ENCODE measurements around the gene STIM1. TPM values are rescaled to one million over a fixed set of nuclear protein-coding genes. Genes with fewer than 3 reads are reported as not detected.

Gene STIM1
- total and polyA plus RNA-seq, 10 of the 15 experiments (the other 5 are each of a cell fraction or from before 2014, with no cell fraction given), result 8.6 to 57.7 (median 29.3) TPM

GRCh38 chr11:3995949-3996554 is 140.6 kb downstream of the STIM1 start:
- ChIA-PET RAD21 (ENCODE audit: unreplicated experiment) (interaction anchor here (1.1 to 1.6 kb wide), 2 partner anchors 141 to 147 kb away, joined by 3 to 8 read pairs; partner anchors contain the start of gene STIM1), POLR2A (interaction anchor here (1.1 kb wide), 1 partner anchor 61 kb away, joined by 3 read pairs; no protein-coding TSS in a partner anchor), CTCF (interaction anchor here (1.2 to 1.7 kb wide), 6 partner anchors 19 to 154 kb away, joined by 3 to 5 read pairs (median 4); no protein-coding TSS in a partner anchor), SMC1A (ENCODE audit: uncharacterized antibody, unreplicated experiment) (interaction anchor here (1.2 to 2.4 kb wide), 3 partner anchors 11 to 106 kb away, joined by 3 to 6 read pairs (median 4); no protein-coding TSS in a partner anchor)
- H2AFZ ChIP-seq (ENCODE audit: control insufficient read depth, low read depth, low read length), result no peak overlapping the region
- H3K27me3 ChIP-seq (replicated peaks in 1 of 2; ENCODE audit: control insufficient read depth in 2 of 2, insufficient read depth in 2 of 2, low read length in 1 of 2), result no peaks in the 10 kb centered on the region
- BruUV-seq (replicated peaks), result no TSS peak
- 0 out of 4 replicates have a peak, but pooled peaks cover 0 to 3% of the 10 kb centered on the region in 2 experiments for H3K36me3 ChIP-seq (ENCODE audit: control insufficient read depth in 2 of 2, insufficient read depth in 2 of 2, low read length in 1 of 2)
- H3K9ac ChIP-seq (ENCODE audit: control insufficient read depth, insufficient read depth, low read length), result no peak overlapping the region
- no peak for TF ChIP-seq ZNF384 (IDR thresholded peaks at IDR 0.05; ENCODE audit: borderline replicate concordance, low read depth, low read length)
- TF ChIP-seq TARDBP (IDR thresholded peaks at IDR 0.05; ENCODE audit: borderline replicate concordance), result no peak
- no peak for TF ChIP-seq RELA (IDR thresholded peaks at IDR 0.05; ENCODE audit: borderline replicate concordance, partially characterized antibody)
- no peak for TF ChIP-seq KLF5 (IDR thresholded peaks at IDR 0.05; ENCODE audit: partially characterized antibody)
- TF ChIP-seq BCLAF1 (IDR thresholded peaks at IDR 0.05), result no peak
- no peak for TF ChIP-seq SIN3A (IDR thresholded peaks at IDR 0.05; ENCODE audit: low read depth, low read length)
- no peak for TF ChIP-seq SMARCA5 (IDR thresholded peaks at IDR 0.05)
- no peak overlapping the region for H3K27ac ChIP-seq (ENCODE audit: control insufficient read depth, insufficient read depth)
- intact Hi-C loops (cut with micrococcal nuclease; ENCODE audit: unreplicated experiment), result no loop called here
- peaks cover 13% of the 10 kb centered on the region; the same call in 2 of the 3 replicates for H3K9me3 ChIP-seq (replicated peaks; ENCODE audit: control insufficient read depth, insufficient read depth, low read length)
- no peak overlapping the region for H3K4me3 ChIP-seq
- in situ Hi-C loops (cut with MboI), result no loop called here
- 38% methylated on average over 4 of the region's 4 CpGs for WGBS (ENCODE audit: insufficient coverage, insufficient replicate concordance, low lambda C conversion rate, missing lambda C conversion rate)
- H3K79me2 ChIP-seq (ENCODE audit: control insufficient read depth, insufficient read depth, low read length), result peaks cover 3% of the 10 kb centered on the region
- ATAC-seq (no peak), DNase-seq (ENCODE audit: low read depth, low spot score) (no peak), FAIRE-seq (no peak)
- H3K4me2 ChIP-seq (ENCODE audit: control insufficient read depth, insufficient read depth), result no peak overlapping the region
- no peaks in the 10 kb centered on the region for H4K20me1 ChIP-seq (ENCODE audit: control insufficient read depth, insufficient read depth)
- H3K4me1 ChIP-seq (ENCODE audit: control insufficient read depth, insufficient read depth, low read length), result no peaks in the 10 kb centered on the region

Data from GM12878 (cell line).